CD14-positive monocyte (primary cell): Measurements from ENCODE around the gene KHNYN. TPM values are rescaled to one million over a fixed set of nuclear protein-coding genes. Genes with fewer than 3 reads are reported as not detected.

ENCODE experiments used
- DNase-seq, 3 donors: peaks; one replicate each; pipeline ENCODE4 v3.0.0-alpha.2; 2011 to 2022
- H2AFZ ChIP-seq: 2 replicates; pipeline ENCODE4 v1.6.0; 2012; ENCODE audit warnings: mild to moderate bottlenecking, low read depth, low read length, inconsistent platforms; ENCODE audit not compliant: insufficient read depth, poor library complexity, severe bottlenecking
- H3K27ac ChIP-seq, 2 donors: 1 replicate in 1 of 2; 2 replicates in 1 of 2; pipeline ENCODE4 v1.5.1; 2012 to 2013; ENCODE audit warnings: low read length in 2 of 2, control low read depth in 1 of 2, inconsistent platforms in 1 of 2, low read depth in 1 of 2, mild to moderate bottlenecking in 1 of 2
- H3K27me3 ChIP-seq, 2 donors: one replicate each; pipeline versions ENCODE4 v1.6.0 to v1.6.1; 2011 to 2013; ENCODE audit warnings: low read length in 2 of 2; ENCODE audit not compliant: control insufficient read depth in 2 of 2, insufficient read depth in 2 of 2
- H3K36me3 ChIP-seq, 2 donors: replicated peaks in 1 of 2; 1 replicate in 1 of 2; 2 replicates in 1 of 2; pipeline versions ENCODE4 v1.5.1 to v1.6.1; 2012 to 2013; ENCODE audit warnings: low read length in 2 of 2, control low read depth in 1 of 2, inconsistent platforms in 1 of 2, mild to moderate bottlenecking in 1 of 2; ENCODE audit not compliant: insufficient read depth in 2 of 2, control insufficient read depth in 1 of 2
- H3K4me1 ChIP-seq, 2 donors: 1 replicate in 1 of 2; 2 replicates in 1 of 2; pipeline versions ENCODE4 v1.5.1 to v1.6.1; 2012 to 2013; ENCODE audit warnings: low read length in 2 of 2, control low read depth in 1 of 2, inconsistent platforms in 1 of 2, mild to moderate bottlenecking in 1 of 2, moderate library complexity in 1 of 2; ENCODE audit not compliant: insufficient read depth in 2 of 2, control insufficient read depth in 1 of 2
- H3K4me2 ChIP-seq: replicated peaks from 2 replicates; pipeline ENCODE3; 2012; ENCODE audit warnings: low read length, moderate library complexity, mild to moderate bottlenecking; ENCODE audit not compliant: poor library complexity, severe bottlenecking; ENCODE audit errors: extremely low read depth
- H3K4me3 ChIP-seq, 3 experiments: fragments of 200-600 bp in 1 of 3; sonication (generic) in 1 of 3; replicated peaks in 1 of 3; 1 replicate in 2 of 3; 2 replicates in 1 of 3; pipeline ENCODE4 v1.5.1; 2011 to 2013; ENCODE audit warnings: low read length in 3 of 3, mild to moderate bottlenecking in 3 of 3, control low read depth in 2 of 3, low read depth in 2 of 3, inconsistent platforms in 1 of 3, moderate library complexity in 1 of 3
- H3K79me2 ChIP-seq: 2 replicates; pipeline ENCODE4 v1.6.0; 2012; ENCODE audit warnings: mild to moderate bottlenecking, control low read depth, inconsistent platforms, low read length, moderate library complexity; ENCODE audit not compliant: insufficient read depth
- H3K9ac ChIP-seq: 2 replicates; pipeline ENCODE4 v1.6.0; 2017; ENCODE audit warnings: low read length, mild to moderate bottlenecking; ENCODE audit not compliant: insufficient read depth, poor library complexity, severe bottlenecking
- H3K9me3 ChIP-seq, 2 donors: replicated peaks in 1 of 2; 1 replicate in 1 of 2; 2 replicates in 1 of 2; pipeline versions ENCODE4 v1.5.1 to v1.6.1; 2012 to 2013; ENCODE audit warnings: low read length in 2 of 2, control low read depth in 1 of 2; ENCODE audit not compliant: control insufficient read depth in 1 of 2, insufficient read depth in 1 of 2
- H4K20me1 ChIP-seq: 2 replicates; pipeline ENCODE4 v1.6.0; 2012; ENCODE audit warnings: mild to moderate bottlenecking, low read length, control low read depth, moderate library complexity; ENCODE audit not compliant: insufficient read depth
- H3K27ac Mint-ChIP-seq, 7 donors: one replicate each; pipeline ENCODE4 v1.8.0; 2020; ENCODE audit warnings: mild to moderate bottlenecking in 7 of 7, mixed read lengths in 7 of 7, moderate library complexity in 6 of 7, inconsistent platforms in 2 of 7
- H3K27me3 Mint-ChIP-seq, 3 donors: one replicate each; pipeline ENCODE4 v1.8.0; 2021 to 2022; ENCODE audit warnings: low read depth in 3 of 3, mild to moderate bottlenecking in 3 of 3, mixed read lengths in 3 of 3, moderate library complexity in 3 of 3, inconsistent platforms in 1 of 3
- H3K36me3 Mint-ChIP-seq, 2 donors: one replicate each; pipeline ENCODE4 v1.8.0; 2020; ENCODE audit warnings: mixed read lengths in 2 of 2, inconsistent platforms in 1 of 2, mild to moderate bottlenecking in 1 of 2
- H3K4me1 Mint-ChIP-seq: one replicate; pipeline ENCODE4 v1.8.0; 2020; ENCODE audit warnings: mild to moderate bottlenecking, mixed read lengths
- H3K4me3 Mint-ChIP-seq, 2 donors: one replicate each; pipeline ENCODE4 v1.8.0; 2020; ENCODE audit warnings: mild to moderate bottlenecking in 2 of 2, mixed read lengths in 2 of 2, moderate library complexity in 1 of 2
- H3K9me3 Mint-ChIP-seq, 7 donors: one replicate each; pipeline ENCODE4 v1.8.0; 2020 to 2022; ENCODE audit warnings: mixed read lengths in 7 of 7, mild to moderate bottlenecking in 6 of 7, moderate library complexity in 6 of 7, inconsistent platforms in 2 of 7
- CTCF ChIP-seq: fragments of 200-600 bp; IDR thresholded peaks from one replicate; pipeline ENCODE4 v1.8.0; 2022; ENCODE audit warnings: antibody characterized with exemption, mild to moderate bottlenecking
- WGBS: methylation state at CpG from one replicate; pipeline ENCODE4 v1.1.5; 2013; ENCODE audit warnings: missing lambda C conversion rate; ENCODE audit not compliant: insufficient coverage; 5-methylcytosine and 5-hydroxymethylcytosine counted together
- intact Hi-C, 2 donors: fragments of 100-400 bp; cut with micrococcal nuclease; formaldehyde crosslinking; loops; one replicate each; pipeline versions ENCODE4 v1.15.0 to v1.15.1; 2023
- polyA plus RNA-seq, 3 donors: library from polyadenylated mRNA; depleted of rRNA in 1 of 3; unstranded in 2 of 3; stranded (reverse) in 1 of 3; fragments of 300-500 nt in 2 of 3; fragments of >200 nt in 1 of 3; fragmentation: Illumina TruSeq in 2 of 3; gene quantifications; 1 replicate in 2 of 3; 2 replicates in 1 of 3; pipeline ENCODE4 v1.2.3, GENCODE V29; 2012 to 2021

The KHNYN gene
- polyA plus RNA-seq, 3 donors, result 12.4 to 39.8 (median 16.0) TPM

GRCh38 chr14:24437020-24437735 lies 7.4 kb downstream of the KHNYN start:
- peaks cover 60% of the 10 kb centered on the region for H4K20me1 ChIP-seq
- no peak overlapping the region for H2AFZ ChIP-seq
- Mint-ChIP-seq H3K27ac (peak overlapping the region; percentile 68 to 90 (median 86)), H3K27me3 (peaks cover 0 to 1% (median 0%) of the 10 kb centered on the region in 3 donors), H3K9me3 (no peaks in the 10 kb centered on the region), H3K4me3 (peak overlapping the region in 1 of 2 donors; percentile 62), H3K36me3 (peaks cover 68 to 82% of the 10 kb centered on the region in 2 donors), H3K4me1 (peaks cover 58% of the 10 kb centered on the region)
- whole genome bisulfite sequencing, result 57% methylated on average over 11 of the region's 12 CpGs
- intact Hi-C loops, result loop anchor here in 1 of 2 donors (10.0 kb wide), 1 partner anchor 192 kb away; the partner anchor contains the start of gene TINF2
- H3K36me3 ChIP-seq, result peaks cover 65 to 83% of the 10 kb centered on the region in 2 donors
- H3K9ac ChIP-seq, result no peak overlapping the region
- peak overlapping the region; percentile 51 to 76 for H3K27ac ChIP-seq
- DNase-seq, result no peak
- H3K4me2 ChIP-seq, result peak overlapping the region; percentile 61
- no peaks in the 10 kb centered on the region for H3K27me3 ChIP-seq
- no peaks in the 10 kb centered on the region for H3K9me3 ChIP-seq
- TF ChIP-seq CTCF, result peak; percentile 64
- H3K79me2 ChIP-seq, result peaks cover 50% of the 10 kb centered on the region
- peak overlapping the region in 1 of 3 experiments; percentile 30 for H3K4me3 ChIP-seq
- peaks cover 46 to 64% of the 10 kb centered on the region in 2 donors for H3K4me1 ChIP-seq

DNA sequence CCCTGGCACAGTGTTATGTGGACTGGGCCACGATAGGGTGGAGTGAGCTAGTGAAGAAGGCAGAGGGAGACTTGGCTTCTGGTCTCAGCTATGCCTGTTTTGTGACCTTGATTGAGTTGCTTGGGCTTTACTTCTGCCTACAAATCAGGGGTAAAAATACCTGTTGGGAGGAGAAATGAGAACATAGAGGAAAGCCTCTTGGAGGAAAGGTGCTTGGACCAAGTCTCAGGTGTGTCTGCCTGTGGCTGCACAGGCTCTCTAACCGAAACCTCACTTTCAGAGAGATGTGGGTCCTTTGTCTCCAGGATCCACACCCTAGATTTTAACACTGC lies 7.9 kb downstream of the KHNYN start:
- Histone ChIP-seq H3K36me3 (peaks cover 60 to 78% of the 10 kb centered on the region in 2 donors), H2AFZ (no peak overlapping the region), H3K79me2 (peaks cover 45% of the 10 kb centered on the region), H3K27ac (peak overlapping the region; percentile 51 to 76), H3K9ac (no peak overlapping the region), H3K4me2 (peak overlapping the region; percentile 61), H4K20me1 (peaks cover 55% of the 10 kb centered on the region), H3K4me3 (peak overlapping the region in 1 of 3 experiments; percentile 30), H3K27me3 (no peaks in the 10 kb centered on the region), H3K4me1 (peaks cover 46 to 63% of the 10 kb centered on the region in 2 donors), H3K9me3 (no peaks in the 10 kb centered on the region)
- 0% methylated on average over 1 of the region's 2 CpGs for WGBS
- H3K9me3 Mint-ChIP-seq, result no peaks in the 10 kb centered on the region
- no peak for TF ChIP-seq CTCF
- peaks cover 60% of the 10 kb centered on the region for H3K4me1 Mint-ChIP-seq
- H3K27ac Mint-ChIP-seq, result peak overlapping the region; percentile 68 to 90 (median 86)
- intact Hi-C loops, result loop anchor here in 1 of 2 donors (2.0 to 10.0 kb wide), 2 partner anchors 107 to 193 kb away; partner anchors contain the start of gene TINF2
- H3K4me3 Mint-ChIP-seq, result peak overlapping the region in 1 of 2 donors; percentile 57
- no peak for DNase-seq
- H3K36me3 Mint-ChIP-seq, result peaks cover 65 to 76% of the 10 kb centered on the region in 2 donors
- H3K27me3 Mint-ChIP-seq, result peaks cover 0 to 1% (median 0%) of the 10 kb centered on the region in 3 donors
